Measurements from ENCODE around the gene CHST12.

Gene CHST12

GRCh38 chr7:2379161-2379560 is 24.2 kb upstream of the CHST12 start:
- no peak for DNase-seq

GRCh38 chr7:2379821-2380450 is 23.5 kb upstream of the CHST12 start:
- no peak for DNase-seq

DNA sequence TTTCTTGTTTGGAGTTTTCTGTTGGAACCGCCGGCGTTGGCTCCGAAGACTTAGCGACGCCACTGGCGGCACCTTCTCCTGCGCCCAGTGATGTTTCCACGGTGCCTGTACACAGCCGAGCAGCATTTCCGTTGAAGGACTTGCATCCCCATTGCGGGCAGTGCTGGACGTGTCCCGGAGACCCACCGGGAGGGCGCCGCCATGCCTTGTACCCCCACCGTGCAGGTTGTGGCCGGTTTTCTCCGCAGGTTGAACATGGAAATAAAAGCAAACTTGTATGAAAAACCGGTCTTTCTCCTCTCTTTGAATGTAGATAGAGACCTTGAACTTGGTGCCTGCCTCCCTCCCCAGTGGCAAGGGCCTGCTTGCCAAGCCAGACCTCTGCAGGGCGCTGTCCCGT is 22.9 kb upstream of the CHST12 start:
- DNase-seq: no peak

- DNase-seq: no peak
Observed at GRCh38 chr7:2381227-2381626, 22.2 kb upstream of the CHST12 start.

- no peak for DNase-seq
Observed at GRCh38 chr7:2381881-2382509, 21.4 kb upstream of the CHST12 start.

- DNase-seq: no peak
Observed at GRCh38 chr7:2383543-2384274, 19.7 kb upstream of the CHST12 start.

- DNase-seq: no peak
Observed at GRCh38 chr7:2384354-2385243, 18.8 kb upstream of the CHST12 start.

DNA sequence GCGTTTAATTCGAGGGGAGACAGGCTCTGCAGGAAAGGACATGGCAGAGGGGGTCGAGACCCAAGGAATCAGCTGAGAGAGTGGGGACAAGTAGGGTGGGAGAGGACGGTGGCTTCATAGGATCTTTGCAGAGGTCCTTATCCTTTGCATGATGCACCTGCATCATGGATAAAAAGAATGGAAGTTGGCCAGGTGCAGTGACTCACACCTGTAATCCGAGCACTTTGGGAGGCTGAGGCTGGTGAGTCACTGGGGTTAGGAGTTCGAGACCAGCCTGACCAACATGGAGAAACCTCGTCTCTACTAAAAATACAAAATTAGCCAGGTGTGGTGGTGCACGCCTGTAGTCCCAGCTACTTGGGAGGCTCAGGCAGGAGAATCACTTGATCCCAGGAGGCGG is 17.3 kb upstream of the CHST12 start:
- peak; percentile 47 for DNase-seq

GRCh38 chr7:2386964-2387669 is 16.3 kb upstream of the CHST12 start:
- no peak for DNase-seq

- DNase-seq: no peak
Observed at GRCh38 chr7:2387897-2388636, 15.3 kb upstream of the CHST12 start.

DNA sequence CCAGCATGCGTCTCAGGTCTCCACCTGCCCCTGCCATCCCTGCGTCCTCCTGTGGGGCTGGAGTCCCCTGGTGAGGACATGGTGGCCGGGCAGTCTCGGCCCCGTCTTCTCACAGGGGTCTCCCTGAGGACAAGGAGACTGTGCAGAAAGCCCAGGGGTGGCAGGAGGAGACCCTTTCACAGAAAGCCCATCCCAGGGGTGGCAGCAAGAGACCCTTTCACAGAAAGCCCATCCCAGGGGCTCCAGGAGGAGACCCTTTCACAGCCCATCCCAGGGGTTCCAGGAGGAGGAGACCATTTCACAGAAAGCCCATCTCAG is 14.8 kb upstream of the CHST12 start:
- DNase-seq: no peak

DNA sequence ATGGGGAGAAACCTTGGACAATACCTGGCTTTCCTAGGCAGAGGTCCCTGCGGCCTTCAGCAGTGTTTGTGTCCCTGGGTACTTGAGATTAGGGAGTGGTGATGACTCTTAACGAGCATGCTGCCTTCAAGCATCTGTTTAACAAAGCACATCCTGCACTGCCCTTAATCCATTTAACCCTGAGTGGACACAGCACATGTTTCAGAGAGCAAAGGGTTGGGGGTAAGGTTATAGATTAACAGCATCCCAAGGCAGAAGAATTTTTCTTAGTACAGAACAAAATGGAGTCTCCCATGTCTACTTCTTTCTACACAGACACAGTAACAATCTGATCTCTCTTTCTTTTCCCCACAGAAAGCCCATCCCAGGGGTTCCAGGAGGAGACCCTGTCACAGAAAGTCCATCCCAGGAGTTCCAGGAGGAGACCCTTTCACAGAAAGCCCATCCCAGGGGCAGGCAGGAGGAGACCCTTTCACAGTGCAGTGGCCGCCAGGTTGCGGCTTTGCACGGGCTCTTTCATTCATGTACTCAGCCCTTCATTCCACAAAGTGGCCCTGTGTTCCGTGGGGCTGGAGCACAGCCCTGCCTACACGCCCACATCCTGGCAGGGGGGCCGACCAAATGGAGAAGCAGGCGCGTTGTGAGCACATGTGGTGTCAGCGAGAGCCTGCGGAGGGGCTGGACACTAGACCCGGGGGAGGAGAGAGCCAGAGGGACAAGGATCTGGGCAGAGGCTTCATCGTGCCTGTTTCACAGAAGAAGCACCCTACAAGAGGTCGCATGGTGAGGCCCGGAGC is 13.2 kb upstream of the CHST12 start:
- DNase-seq: peak; percentile 44

DNA sequence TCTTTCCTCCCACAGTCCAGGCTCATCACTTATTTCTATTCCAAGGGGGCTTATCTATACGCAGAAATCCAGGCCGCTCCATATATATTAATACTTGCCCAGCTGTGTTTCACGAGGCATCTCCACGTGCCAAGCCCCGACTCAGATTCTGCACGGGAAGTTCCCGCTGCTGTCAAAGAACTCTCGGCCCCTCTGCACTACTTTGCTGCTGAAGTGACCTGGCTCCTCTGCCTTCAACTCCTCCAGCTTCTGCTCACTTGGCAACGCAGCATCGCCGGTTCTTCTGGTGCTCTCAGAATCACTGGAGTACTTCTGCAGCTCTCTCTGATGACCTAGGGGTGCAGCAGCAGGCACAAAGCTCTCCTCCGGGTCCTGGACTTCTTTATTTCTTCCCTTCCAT is 9.7 kb upstream of the CHST12 start:
- no peak for DNase-seq

GRCh38 chr7:2394566-2395082 is 8.8 kb upstream of the CHST12 start:
- DNase-seq: no peak

DNA sequence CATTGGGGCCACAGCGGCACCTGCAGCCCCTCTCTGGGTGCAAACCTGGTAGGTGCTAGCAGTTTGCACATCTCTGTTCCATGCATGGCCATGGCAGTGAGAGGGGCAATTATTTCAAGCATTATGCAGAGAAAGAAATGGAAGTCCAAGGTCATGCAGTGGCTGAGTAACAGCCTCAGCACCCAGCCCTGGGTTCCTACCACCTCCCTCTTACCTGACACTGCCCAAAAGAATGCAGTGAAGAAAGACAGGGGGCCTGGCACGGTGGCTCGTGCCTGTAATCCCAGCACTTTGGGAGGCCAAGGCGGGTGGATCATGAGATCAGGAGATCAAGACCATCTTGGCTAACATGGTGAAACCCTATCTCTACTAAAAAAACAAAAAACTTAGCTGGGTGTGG is 4.9 kb upstream of the CHST12 start:
- DNase-seq: no peak

GRCh38 chr7:2399848-2400587 is 3.4 kb upstream of the CHST12 start:
- DNase-seq: peak; percentile 99

DNA sequence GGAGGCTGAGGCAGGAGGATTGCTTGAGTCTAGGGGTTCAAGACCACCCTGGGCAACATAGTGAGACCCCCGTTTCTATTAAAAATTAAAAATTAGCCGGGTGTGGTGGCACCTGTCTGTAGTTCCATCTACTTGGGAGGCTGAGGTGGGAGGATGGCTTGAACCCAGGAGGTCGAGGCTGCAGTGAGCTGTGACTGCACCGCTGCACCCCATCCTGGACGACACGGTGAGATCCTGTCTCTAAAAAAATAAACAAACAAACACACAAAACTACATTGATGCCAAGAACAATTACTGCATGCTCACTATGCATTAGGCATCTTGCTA is 761 bp upstream of the CHST12 start:
- DNase-seq: no peak

DNA sequence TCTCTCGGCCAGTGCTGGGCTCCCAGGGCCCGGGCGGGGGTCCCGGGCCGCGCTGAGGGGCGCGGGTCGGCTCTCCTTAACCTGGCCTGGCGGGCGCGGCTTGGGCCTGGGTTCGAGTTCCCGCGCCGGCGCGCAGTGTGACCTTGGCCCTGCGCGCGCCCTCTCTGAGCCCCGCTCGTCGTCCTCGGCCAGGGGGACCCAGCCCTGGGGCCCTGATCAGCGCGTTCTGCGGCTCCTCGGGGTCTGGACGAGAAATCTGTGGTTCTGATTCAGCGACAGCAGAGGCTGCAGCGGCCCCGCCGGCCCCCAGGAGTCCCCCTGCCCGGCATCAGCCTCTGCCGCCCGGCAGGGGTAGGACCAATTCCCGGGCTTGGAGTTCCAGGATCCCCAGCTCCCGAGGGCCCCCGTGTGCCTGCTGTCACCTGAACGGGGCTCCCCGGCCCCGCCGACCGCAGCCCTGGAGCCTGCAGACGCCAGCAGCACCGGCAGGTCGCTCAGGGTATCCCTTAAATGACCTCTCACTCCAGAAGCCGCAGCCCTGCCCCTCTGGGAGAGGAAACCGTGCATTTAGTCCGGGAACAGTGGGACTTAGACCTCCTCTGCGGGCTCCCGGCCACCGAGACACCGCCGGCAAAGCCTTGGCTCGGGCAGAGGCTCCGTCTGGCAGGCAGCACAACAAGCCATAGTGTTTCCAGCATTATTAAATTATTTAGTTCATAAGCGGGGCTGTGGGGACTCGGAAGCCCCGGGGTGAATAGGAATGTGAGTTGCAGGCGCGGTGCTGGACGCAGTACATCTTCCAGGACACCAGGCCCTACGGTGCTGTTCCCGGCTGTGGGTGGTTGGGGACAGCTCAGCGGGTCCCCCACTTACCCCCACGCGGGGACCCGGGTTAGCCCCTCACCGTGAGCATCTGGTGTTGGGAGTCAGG is 572 bp downstream of the CHST12 start:
- peak; percentile 41 for DNase-seq

- no peak for DNase-seq
Observed at GRCh38 chr7:2404714-2405119, 1.3 kb downstream of the CHST12 start.
